ENCODE results near the gene BFAR.
"Not testable (repeated sequence)": the region's sequence is repeated elsewhere in the genome, so short reads cannot be mapped to it uniquely, and the experiment has no call there.

DNA sequence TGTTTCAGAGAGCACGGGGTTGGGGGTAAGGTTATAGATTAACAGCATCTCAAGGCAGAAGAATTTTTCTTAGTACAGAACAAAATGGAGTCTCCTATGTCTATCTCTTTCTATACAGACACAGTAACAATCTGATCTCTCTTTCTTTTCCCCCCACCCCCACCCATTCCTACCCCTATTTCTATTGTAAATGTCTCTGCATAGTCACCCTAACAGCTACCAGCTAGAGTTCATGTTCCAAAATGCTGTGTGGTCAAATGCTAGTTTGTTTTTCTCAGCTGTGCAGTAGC, 4.1 kb downstream of the BFAR start:
- TF ChIP-seq, protein P1, sequence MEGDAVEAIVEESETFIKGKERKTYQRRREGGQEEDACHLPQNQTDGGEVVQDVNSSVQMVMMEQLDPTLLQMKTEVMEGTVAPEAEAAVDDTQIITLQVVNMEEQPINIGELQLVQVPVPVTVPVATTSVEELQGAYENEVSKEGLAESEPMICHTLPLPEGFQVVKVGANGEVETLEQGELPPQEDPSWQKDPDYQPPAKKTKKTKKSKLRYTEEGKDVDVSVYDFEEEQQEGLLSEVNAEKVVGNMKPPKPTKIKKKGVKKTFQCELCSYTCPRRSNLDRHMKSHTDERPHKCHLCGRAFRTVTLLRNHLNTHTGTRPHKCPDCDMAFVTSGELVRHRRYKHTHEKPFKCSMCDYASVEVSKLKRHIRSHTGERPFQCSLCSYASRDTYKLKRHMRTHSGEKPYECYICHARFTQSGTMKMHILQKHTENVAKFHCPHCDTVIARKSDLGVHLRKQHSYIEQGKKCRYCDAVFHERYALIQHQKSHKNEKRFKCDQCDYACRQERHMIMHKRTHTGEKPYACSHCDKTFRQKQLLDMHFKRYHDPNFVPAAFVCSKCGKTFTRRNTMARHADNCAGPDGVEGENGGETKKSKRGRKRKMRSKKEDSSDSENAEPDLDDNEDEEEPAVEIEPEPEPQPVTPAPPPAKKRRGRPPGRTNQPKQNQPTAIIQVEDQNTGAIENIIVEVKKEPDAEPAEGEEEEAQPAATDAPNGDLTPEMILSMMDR (IDR thresholded peaks at IDR 0.05): not testable (repeated sequence)
- not testable (repeated sequence) for TF ChIP-seq EP300 (IDR thresholded peaks at IDR 0.05)
